HG03432 (cell line): ENCODE measurements around the gene GAGE12C.
"Not testable (repeated sequence)": the region's sequence is repeated elsewhere in the genome, so short reads cannot be mapped to it uniquely, and the experiment has no call there.

ENCODE experiments used
- ATAC-seq: cut with Tn5 transposase; IDR thresholded peaks from one replicate; pipeline ENCODE4 v1.9.1; 2021; ENCODE audit warnings: mild to moderate bottlenecking, moderate library complexity; ENCODE audit not compliant: unreplicated experiment

The GAGE12C gene, protein sequence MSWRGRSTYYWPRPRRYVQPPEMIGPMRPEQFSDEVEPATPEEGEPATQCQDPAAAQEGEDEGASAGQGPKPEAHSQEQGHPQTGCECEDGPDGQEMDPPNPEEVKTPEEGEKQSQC

DNA sequence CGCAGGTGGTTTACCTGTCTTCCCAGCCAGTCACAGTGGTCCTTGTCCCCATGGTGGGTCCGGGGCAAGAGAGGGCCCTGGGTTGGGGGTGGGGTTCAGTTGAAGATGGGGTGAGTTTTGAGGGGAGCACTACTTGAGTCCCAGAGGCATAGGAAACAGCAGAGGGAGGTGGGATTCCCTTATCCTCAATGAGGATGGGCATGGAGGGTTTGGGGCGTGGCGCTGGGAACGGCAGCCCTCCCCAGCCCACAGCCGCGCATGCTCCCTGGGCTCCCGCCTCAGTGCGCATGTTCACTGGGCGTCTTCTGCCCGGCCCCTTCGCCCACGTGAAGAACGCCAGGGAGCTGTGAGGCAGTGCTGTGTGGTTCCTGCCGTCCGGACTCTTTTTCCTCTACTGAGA lies at the start of gene GAGE12C:
Gene GAGE12C (plus strand): TSS at position 301 of the 400 bp plus-strand sequence. CDS start 1,155 bp downstream, outside the sequence.
- ATAC-seq = not testable (repeated sequence)

DNA sequence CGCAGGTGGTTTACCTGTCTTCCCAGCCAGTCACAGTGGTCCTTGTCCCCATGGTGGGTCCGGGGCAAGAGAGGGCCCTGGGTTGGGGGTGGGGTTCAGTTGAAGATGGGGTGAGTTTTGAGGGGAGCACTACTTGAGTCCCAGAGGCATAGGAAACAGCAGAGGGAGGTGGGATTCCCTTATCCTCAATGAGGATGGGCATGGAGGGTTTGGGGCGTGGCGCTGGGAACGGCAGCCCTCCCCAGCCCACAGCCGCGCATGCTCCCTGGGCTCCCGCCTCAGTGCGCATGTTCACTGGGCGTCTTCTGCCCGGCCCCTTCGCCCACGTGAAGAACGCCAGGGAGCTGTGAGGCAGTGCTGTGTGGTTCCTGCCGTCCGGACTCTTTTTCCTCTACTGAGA lies 9.5 kb downstream of the GAGE12C start, which contains the start of gene GAGE12D:
Gene GAGE12D (plus strand): TSS at position 301 of the 400 bp plus-strand sequence. CDS start 1,155 bp downstream, outside the sequence.
- not testable (repeated sequence) for ATAC-seq

DNA sequence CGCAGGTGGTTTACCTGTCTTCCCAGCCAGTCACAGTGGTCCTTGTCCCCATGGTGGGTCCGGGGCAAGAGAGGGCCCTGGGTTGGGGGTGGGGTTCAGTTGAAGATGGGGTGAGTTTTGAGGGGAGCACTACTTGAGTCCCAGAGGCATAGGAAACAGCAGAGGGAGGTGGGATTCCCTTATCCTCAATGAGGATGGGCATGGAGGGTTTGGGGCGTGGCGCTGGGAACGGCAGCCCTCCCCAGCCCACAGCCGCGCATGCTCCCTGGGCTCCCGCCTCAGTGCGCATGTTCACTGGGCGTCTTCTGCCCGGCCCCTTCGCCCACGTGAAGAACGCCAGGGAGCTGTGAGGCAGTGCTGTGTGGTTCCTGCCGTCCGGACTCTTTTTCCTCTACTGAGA lies 19.0 kb downstream of the GAGE12C start, which contains the start of gene GAGE12E:
Gene GAGE12E (plus strand): TSS at position 301 of the 400 bp plus-strand sequence. CDS start 1,155 bp downstream, outside the sequence.
- ATAC-seq = not testable (repeated sequence)

DNA sequence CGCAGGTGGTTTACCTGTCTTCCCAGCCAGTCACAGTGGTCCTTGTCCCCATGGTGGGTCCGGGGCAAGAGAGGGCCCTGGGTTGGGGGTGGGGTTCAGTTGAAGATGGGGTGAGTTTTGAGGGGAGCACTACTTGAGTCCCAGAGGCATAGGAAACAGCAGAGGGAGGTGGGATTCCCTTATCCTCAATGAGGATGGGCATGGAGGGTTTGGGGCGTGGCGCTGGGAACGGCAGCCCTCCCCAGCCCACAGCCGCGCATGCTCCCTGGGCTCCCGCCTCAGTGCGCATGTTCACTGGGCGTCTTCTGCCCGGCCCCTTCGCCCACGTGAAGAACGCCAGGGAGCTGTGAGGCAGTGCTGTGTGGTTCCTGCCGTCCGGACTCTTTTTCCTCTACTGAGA lies 28.6 kb downstream of the GAGE12C start, which contains the start of gene GAGE12F:
Gene GAGE12F (plus strand): TSS at position 301 of the 400 bp plus-strand sequence. CDS start 1,155 bp downstream, outside the sequence.
- ATAC-seq = not testable (repeated sequence)

DNA sequence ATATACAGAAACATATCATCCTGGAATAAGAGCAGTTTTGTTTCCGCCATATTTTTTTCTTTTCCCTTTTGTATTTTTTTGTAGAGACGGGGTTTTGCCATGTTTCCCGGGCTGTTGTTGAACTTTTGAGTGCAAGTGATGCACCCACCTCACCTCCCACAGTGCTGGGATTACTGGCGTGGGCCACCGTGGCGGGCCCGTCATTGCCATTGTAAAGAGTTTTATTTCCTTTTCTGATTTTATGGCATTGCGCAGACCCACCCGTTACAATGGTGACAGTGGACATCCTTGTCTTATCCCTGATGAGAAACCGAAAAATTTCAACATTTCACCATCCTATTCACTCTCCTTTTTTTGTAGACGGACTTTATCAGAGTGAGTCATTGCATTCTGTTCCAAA lies 36.8 kb downstream of the GAGE12C start:
- ATAC-seq = not testable (repeated sequence)

DNA sequence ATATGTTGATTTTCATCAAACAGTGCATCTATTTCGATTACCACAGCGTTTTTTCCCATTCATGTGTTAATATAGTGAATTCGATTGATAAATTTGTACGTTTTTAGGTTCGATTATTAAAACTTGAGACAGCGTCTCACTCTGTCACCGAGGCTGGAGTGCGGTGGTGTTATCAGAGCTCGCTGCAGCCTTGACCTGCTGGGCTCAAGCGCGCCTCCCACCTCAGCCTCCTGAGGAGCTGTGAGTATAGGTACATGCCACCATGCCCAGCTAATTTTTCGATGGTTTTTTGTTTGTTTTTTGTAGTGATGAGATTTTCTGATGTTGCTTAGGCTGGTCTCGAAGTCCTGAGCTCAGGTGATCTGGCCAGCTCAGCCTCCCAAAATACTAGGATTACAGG lies 37.2 kb downstream of the GAGE12C start:
- not testable (repeated sequence) for ATAC-seq

DNA sequence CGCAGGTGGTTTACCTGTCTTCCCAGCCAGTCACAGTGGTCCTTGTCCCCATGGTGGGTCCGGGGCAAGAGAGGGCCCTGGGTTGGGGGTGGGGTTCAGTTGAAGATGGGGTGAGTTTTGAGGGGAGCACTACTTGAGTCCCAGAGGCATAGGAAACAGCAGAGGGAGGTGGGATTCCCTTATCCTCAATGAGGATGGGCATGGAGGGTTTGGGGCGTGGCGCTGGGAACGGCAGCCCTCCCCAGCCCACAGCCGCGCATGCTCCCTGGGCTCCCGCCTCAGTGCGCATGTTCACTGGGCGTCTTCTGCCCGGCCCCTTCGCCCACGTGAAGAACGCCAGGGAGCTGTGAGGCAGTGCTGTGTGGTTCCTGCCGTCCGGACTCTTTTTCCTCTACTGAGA lies 38.1 kb downstream of the GAGE12C start, which contains the start of gene GAGE12G:
Gene GAGE12G (plus strand): TSS at position 301 of the 400 bp plus-strand sequence. CDS start 1,155 bp downstream, outside the sequence.
- not testable (repeated sequence) for ATAC-seq

DNA sequence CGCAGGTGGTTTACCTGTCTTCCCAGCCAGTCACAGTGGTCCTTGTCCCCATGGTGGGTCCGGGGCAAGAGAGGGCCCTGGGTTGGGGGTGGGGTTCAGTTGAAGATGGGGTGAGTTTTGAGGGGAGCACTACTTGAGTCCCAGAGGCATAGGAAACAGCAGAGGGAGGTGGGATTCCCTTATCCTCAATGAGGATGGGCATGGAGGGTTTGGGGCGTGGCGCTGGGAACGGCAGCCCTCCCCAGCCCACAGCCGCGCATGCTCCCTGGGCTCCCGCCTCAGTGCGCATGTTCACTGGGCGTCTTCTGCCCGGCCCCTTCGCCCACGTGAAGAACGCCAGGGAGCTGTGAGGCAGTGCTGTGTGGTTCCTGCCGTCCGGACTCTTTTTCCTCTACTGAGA lies 47.7 kb downstream of the GAGE12C start, which contains the start of gene GAGE12H:
Gene GAGE12H (plus strand): TSS at position 301 of the 400 bp plus-strand sequence. CDS start 1,155 bp downstream, outside the sequence.
- ATAC-seq = not testable (repeated sequence)
